Pulmonary artery endothelial cell (primary cell): Measurements from ENCODE around the gene SKIDA1. TPM values are rescaled to one million over a fixed set of nuclear protein-coding genes. Genes with fewer than 3 reads are reported as not detected.
A peak's percentile ranks its signal among the peaks of the same experiment; 100 is the strongest.
"Not testable (repeated sequence)": the region's sequence is repeated elsewhere in the genome, so short reads cannot be mapped to it uniquely, and the experiment has no call there.

Source experiments
- DNase-seq: peaks from one replicate; pipeline ENCODE4 v3.0.0-alpha.2; 2011; ENCODE audit warnings: low read depth, low spot score
- total RNA-seq: library from RNA; depleted of rRNA; stranded (reverse); fragments of >200 nt; gene quantifications from 2 replicates; pipeline ENCODE4 v1.2.3, GENCODE V29; 2014

SKIDA1 gene
- 0.33 and 0.46 TPM in 2 replicates for total RNA-seq

- DNase-seq = peak; percentile 75
Observed at GRCh38 chr10:21525367-21526187, at the start of gene SKIDA1. TSS of gene SKIDA1 (minus strand) at chr10:21525682. CDS start at chr10:21517822, 7,860 bp downstream.

GRCh38 chr10:21574514-21574913 lies 49.0 kb upstream of the SKIDA1 start:
- DNase-seq = not testable (repeated sequence)

- peak; percentile 1 for DNase-seq
Observed at GRCh38 chr10:21572578-21572977, 47.1 kb upstream of the SKIDA1 start.

- no peak for DNase-seq
Observed at GRCh38 chr10:21570761-21571521, 45.5 kb upstream of the SKIDA1 start.

GRCh38 chr10:21558984-21559383 lies 33.5 kb upstream of the SKIDA1 start:
- not testable (repeated sequence) for DNase-seq

GRCh38 chr10:21556527-21556926 lies 31.0 kb upstream of the SKIDA1 start:
- no peak for DNase-seq

GRCh38 chr10:21552638-21553037 lies 27.2 kb upstream of the SKIDA1 start:
- DNase-seq = no peak

GRCh38 chr10:21547246-21547645 lies 21.8 kb upstream of the SKIDA1 start:
- DNase-seq = no peak

- not testable (repeated sequence) for DNase-seq
Observed at GRCh38 chr10:21540701-21541100, 15.2 kb upstream of the SKIDA1 start.

- DNase-seq = no peak
Observed at GRCh38 chr10:21536874-21537273, 11.4 kb upstream of the SKIDA1 start.

- DNase-seq = not testable (repeated sequence)
Observed at GRCh38 chr10:21535976-21536375, 10.5 kb upstream of the SKIDA1 start.

GRCh38 chr10:21535494-21535965 lies 10.0 kb upstream of the SKIDA1 start:
- DNase-seq = no peak

- no peak for DNase-seq
Observed at GRCh38 chr10:21534604-21535493, 9.4 kb upstream of the SKIDA1 start.

GRCh38 chr10:21534280-21534586 lies 8.8 kb upstream of the SKIDA1 start:
- no peak for DNase-seq

GRCh38 chr10:21533467-21534279 lies 8.2 kb upstream of the SKIDA1 start, which contains the start of gene MLLT10:
TSS of gene MLLT10 (plus strand) at chr10:21534232. CDS start at chr10:21534645, 413 bp downstream.
- peak; percentile 90 for DNase-seq

GRCh38 chr10:21532694-21533466 lies 7.4 kb upstream of the SKIDA1 start:
- DNase-seq = no peak

- DNase-seq = no peak
Observed at GRCh38 chr10:21531164-21531563, 5.7 kb upstream of the SKIDA1 start.

- no peak for DNase-seq
Observed at GRCh38 chr10:21530641-21531040, 5.2 kb upstream of the SKIDA1 start.

- no peak for DNase-seq
Observed at GRCh38 chr10:21530168-21530567, 4.7 kb upstream of the SKIDA1 start.
